Hematopoietic multipotent progenitor cell treated with erythropoietin and hydrocortisone succinate and interleukin-3 and kit ligand, for 15 days (in vitro differentiated cells): ENCODE data around the gene CMPK2.
A peak's percentile ranks its signal among the peaks of the same experiment; 100 is the strongest.

Experiments
- DNase-seq: peaks from one replicate; pipeline ENCODE4 v3.0.0-alpha.2; 2015; ENCODE audit warnings: low spot score

Gene CMPK2

DNA sequence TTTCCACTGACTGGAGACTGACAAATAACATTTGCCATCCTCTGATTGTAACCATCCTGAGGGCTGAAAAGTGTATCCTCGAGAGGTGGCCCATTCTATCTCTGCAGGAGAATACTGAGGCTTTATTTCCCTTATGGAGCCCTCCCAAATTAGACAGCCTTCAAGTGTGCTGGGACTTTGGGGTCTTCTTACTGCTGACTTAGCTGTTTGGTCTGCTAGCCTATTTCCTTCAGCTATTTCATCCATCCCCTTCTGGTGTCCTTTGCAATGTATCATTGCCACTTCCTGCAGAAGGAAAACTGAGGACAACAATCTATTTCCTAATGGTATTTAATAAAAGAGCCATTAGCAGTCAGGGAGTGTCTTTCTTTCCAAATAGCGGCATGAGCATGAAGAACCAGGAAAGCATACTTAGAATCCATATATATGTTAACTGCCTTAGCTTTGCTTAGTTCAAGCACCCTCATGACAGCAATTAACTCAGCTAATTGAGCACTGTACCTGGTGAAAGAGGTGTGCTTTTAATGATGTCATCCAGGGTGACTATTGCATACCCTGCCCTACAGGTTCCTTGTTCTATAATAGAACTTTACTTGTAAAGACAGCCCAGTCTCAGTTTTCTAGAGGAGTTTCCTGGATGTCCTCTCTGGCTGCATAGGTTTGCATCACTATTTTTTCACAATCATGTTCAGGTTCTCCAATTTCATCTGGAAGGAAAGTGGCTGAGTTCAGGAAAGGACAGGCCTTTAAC lies 24.0 kb downstream of the CMPK2 start:
- no peak for DNase-seq

DNA sequence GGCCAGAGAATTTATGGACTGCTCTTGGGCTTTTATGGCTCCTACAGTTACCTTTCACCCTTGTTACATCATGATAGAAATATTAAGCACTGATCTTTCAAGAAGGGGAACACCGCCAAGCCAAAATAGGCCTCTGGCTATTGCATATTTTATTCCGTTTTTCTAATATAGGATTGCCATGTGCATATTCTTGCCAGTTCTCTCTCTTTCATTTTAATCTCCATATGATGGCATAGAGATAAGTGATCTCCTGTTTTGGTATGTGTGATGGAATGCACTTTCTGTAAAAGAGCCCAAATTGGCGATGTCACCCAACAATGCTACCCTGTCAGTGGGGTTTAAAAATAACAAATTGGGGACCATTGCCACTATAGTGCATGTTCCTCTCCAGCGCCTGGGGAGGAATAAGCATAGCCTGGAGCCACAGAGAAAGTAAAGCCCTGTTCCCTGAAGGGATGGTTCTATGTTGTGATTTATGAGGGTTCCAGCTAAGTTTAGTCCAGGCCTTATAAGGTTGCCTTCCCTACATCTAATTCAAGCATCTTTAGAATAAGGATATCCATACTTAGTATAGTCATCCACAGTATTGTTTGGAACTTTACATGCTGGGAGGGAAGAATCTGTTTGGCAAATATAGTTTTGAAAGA lies 26.9 kb downstream of the CMPK2 start:
- no peak for DNase-seq

DNA sequence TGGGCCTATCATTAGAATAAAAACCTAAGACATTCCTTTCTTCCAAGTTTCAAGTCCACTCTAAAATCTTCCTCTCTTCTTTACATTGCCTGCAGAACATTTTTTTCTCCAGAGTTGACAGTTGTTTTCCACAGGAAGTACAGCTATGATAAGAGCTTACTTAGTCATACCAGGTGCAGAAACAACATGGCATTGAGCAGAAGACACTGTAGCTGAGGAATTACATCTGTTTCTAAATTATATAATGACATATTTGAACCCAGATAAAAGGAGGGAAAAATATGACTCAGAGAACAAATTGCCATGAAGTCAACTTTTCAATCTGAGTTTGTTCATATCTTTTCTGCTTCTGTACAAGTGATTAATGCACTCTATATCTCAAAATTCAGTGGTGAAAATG lies 30.2 kb downstream of the CMPK2 start:
- no peak for DNase-seq

DNA sequence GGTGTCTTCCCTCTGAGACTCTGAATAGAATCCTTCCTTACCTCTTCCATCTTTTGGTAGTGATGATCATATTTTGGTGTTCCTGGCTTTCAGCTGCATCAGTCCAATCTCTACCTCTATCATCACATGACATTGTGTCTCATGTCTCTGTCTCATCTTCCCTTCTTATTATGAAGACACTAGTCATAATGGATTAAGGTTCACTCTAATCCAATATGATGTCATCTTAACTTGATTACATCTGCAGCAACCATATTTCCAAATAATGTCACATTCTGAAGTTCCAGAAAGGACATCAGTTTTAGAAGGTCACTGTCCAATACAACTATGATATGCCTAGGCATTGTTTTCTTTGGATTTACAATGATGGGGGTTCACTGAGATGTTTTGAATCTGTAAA lies 31.5 kb downstream of the CMPK2 start:
- DNase-seq = no peak

DNA sequence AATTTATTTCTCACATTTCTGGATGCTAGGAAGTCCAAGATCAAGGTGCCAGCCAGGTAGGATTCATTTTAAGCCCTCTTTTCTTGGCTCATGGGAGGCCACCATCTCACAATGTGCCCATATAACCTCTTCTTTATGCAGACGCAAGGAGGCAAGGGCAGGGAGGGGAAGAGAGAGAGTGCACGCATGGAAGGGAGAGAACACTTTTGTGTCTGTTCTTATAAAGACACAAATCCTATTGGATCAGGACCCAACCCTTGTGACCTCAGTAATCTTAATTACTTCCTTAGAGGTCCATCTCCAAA lies 32.5 kb downstream of the CMPK2 start:
- DNase-seq = no peak

DNA sequence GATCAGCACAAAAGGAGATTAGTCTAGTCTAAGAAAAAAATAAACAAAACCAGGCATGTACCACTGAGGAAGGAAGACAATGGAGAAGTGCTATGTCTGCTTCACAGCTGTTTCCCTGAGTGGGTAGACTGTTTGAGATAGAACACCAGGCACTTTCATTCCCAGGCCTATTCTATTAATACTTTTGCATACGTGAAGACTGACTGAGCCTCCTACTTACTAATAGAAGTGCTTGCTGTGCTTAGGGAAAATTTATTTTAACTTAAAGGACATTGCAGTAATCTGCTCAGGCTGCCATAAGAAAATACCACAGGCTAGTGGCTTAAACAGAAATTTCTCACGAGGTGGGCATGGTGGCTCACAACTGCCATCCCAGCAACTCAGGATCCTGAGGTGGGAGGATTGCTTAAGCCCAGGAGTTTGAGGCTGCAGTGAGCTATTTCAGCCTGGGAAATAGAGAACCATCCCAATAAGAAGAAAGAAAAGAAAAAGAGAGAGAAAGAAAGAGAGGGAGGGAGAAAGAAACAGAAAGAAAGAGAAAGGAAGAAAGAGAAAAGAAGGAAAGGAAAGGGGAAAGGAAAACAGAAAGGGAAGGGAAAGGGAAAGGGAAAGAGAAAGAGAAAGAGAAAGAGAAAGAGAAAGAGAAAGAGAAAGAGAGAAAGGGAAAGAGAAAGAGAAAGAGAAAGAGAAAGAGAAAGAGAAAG lies 33.0 kb downstream of the CMPK2 start:
- DNase-seq = no peak

DNA sequence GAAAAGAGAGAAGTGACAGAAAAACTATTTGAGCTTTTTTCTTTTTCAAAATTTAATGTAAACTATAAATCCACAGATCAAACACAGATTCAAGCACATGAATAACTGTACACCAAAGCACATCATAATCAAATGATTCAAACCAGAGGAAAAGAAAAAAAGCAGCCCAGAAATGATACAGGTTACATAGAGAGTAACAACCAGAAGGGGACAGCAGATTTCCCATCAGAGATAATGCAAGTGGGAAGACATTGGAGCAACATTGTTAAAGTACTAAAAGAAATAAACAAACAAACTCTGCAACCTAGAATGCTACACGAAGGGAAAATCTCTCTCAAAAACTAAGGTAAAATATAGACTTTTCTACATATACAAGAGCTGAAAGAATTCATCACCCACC lies 34.5 kb downstream of the CMPK2 start:
- DNase-seq = no peak

DNA sequence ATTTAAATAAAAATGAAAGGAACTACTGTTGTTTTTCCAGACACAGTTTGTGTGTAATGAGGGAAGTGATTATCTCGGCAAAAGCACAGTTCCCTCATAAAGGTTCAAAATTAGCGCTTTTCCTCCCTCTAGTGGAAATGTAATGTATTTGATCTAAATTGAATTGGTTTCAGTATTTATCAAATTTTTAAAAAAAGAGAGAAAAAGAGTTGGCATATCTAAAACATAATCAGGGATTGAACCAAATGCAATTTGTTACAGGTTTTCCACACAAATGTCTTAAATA lies 37.5 kb downstream of the CMPK2 start:
- DNase-seq = peak; percentile 67

DNA sequence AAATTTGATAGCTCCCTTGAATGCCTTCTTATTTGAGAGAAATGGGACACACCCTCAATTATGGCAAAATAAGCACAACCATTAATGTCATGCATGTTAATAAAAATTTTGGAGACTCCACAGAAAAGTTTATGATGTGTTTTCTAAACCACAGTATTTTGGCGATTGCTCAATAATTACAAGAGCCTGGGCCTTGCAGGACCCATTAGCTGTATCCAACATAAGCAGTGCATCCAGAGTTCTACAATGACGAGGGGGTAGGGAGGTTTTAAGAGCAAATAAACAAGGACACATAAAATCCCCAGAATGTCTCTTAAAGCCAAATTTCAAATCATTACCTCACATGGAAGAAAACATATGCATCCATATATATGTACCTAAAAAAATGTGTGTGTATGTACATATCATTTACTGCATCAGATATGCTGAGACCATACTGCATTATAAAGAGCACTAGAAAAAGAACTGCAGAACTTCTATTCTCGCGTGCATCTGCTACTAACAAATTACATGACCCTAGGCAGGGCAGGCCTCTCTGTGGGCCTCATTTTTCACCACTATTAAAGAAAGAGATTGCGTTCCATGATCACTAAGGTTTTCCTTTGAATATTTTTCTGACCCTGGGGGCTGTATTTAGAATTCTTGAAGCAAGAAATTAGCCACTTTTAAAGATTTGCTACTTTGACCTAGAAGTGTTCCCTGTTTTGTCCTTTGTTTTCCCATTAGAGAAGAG lies 38.0 kb downstream of the CMPK2 start:
- DNase-seq = no peak

DNA sequence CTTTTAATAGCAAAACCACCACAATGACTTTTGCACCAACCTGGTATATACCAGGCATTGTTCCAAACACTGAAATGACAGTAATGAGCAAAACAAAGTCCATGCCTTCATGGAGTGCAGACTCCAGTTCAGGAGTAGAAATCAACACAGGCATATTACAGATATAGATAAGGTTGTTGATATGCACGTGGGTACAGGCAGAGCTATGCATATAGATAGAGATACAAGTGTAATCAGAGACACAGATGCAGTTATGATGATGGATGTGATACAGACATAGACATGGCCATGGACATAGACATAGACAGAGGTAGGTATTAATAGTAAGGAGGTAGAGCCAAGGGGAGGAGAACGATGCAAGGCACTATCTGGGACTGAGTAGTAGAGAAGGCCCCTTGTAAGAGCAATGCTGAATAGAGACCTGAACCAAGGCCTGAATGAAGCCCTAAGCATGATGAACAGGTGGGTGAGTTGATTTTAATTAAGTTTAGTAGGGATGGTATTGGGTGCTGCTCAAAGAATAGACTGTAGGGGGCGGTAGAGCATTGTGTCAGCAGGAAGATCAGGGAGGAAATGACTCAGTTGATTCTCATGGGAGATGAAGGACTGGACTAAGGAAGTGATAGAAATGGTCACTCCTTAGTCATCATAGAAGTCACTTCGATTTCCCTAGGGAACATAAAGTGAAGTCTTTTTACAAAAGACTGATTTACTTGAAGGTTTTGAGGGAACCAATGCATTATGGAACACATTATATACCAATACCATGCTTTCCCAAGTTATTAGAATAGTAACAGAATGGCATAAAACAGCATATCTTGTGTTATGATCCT lies 39.4 kb downstream of the CMPK2 start:
- peak; percentile 85 for DNase-seq

DNA sequence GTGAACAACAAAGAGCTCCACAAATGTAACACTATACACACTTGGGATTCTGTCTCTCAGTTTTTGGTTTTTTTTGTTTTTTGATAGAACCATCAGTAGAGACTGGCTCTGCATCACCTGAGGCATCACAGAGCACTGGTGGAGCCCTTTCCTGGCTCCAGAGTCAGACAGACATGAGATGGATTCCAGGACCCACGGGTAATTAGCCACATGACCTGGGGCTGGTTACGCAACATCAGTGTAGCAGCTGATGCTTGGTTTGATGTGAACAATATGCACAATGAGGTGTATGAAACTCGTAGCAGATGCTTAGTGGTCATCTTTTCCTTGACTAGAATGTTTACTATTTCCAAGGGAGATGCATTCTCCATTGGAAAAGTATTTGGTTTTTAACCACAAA lies 40.7 kb downstream of the CMPK2 start:
- no peak for DNase-seq

DNA sequence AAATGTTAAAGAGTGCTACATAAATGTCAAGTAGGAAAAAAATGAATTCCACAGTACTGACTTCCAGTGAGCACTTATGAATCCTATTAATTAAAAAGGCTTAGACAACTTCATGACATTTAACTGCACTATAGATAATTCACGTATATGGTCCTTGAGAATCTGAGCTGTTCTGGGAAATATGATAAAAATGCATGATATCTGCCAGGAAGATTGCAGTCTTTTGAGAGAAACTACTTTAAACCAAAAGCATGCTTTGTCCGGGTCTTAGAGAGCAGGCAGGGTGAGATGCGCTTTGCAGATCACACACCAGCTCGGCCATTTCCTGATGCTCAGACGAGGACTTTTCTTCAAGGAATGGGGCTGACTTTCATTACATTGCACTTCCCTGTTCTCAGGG lies 42.6 kb downstream of the CMPK2 start:
- DNase-seq = no peak

DNA sequence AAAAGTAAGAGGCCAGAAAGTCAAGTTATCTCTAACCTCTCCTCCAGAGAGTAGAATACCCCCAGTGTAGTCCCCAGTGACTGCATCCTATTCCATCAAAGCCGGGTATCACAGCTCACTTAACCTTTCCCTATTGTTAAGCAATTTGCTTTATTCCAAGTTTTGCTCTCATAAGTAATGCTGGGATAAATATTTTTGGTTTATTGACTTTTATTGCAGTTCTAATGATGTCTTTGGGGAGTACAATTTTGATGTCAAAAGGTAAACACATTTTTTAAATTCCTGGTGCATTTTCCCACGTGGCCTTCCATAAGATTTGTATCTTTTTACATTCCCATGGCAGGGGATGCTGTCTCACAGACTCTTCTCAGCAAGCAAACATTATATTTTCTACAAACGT lies 43.3 kb downstream of the CMPK2 start:
- DNase-seq = no peak

DNA sequence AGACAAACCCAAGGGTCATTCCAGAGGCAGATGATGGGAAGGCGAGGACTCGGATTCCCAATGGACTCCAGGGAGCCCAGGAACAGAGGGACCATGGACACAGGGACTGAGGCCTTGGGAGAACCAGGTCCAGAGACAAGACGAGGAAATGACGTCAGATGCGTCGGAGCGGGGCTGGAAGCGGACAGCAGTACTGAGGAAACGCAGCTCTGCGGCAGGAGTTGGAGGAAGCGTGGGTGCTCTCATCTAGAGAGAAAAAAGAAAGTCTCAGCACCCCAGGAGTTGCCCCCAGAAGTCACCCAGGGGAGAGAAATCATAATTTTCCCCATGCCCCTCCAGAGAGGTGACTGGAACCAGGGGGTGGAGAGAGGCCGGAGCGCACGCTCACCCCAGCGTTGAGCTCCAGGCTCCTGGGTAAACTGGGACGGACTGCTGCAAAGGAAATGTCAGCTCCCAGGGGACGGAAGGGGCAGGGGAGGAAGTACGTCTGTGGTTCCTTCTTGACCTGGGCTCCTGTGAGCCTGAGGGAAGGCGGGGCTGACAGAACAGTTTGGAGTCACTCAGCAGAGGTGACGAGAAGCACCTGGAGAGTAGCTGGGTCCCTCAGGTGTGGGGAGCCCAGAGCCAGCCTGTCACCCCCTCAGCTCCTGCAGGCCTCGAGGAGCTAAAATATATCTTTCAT lies 44.7 kb downstream of the CMPK2 start:
- no peak for DNase-seq

DNA sequence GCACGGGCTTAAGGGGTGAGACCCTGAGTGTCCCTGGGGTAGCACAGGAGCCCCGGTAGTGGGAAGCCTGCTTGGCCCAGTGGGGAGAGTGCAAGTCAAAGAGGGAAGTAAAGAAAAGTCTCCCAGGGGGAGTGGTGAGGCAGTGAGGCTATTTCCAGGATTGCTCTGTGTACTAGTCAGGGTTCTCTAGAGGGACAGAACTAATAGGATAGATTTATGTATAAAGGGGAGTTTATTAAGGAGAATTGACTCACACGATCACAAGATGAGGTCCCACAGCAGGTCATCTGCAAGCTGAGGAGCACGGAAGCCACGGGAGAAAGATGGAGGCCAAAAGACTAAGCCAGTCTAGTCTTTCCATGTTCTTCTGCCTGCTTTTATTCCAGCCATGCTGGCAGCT lies 45.5 kb downstream of the CMPK2 start:
- DNase-seq = no peak

DNA sequence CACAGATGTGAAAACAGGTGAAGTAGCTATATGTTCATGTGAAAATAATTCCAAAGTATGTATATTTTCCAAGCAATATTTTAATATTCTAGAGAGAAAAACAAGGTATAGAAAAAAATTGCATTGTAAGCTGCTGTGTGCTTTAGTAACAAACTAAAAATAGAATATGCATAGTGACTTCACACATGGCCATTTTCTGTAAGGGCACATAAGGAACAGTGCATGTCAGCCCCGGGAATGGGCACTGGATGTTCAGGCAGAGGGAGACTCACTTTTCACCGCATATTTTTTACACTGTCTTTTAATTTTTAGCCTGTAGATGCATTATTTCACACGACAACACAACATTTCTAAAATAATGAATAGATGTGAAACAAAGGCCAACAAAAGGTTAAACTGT lies 46.0 kb downstream of the CMPK2 start:
- no peak for DNase-seq

DNA sequence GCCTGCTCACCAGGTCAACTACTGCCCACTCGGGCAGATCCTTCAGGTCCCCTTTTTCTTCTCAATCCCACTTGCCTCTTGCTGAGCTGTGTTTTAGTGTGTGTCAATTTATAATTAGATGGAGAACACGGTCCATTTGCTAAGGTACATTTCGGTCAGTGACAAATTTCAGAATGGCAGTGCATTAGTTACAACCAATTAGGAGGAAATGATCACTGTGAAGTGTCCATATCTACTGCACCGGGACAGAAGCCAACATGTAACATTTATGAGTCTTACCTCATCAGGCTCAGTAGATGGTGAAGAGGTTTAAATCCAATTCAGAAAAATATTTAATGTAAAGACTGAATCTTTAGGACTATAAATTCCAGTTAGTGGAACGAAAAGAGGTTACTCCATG lies 47.7 kb downstream of the CMPK2 start:
- DNase-seq = no peak

DNA sequence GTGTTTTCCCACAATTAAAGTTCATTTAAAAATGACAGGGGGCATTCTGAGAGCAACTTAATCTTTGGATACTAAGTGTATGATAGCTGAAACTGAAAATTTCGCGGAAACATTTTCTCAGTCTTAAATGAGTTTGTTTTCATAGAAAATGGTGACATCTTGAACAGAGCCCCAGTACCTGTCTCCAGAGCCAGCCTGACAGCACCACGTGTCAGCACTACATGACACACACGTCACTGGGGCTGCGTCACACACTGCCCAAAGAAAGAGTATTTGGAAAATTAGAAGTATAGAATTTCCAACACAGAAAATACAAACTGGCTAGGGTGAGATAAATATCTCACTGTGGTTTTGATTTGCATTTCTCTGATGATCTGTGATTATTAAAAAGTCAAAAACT lies 50.8 kb downstream of the CMPK2 start:
- no peak for DNase-seq

DNA sequence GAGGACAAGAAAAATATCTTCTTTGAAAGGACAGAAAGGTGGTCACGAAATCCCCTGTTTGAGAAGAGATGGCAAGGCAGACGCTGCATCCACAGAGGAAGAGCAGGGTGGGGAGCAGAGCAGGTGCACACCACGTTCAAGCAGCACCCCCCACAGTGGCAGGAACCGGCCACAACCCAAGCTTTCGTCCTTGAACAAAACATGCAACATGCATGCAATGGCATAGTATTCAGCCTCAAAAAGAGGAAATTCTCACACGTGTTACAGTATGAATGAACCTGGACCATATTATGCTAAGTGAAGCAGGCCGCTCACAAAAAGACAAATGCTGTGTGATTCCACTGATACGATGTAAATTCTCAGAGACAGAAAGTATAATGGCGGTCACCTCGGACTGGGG lies 51.4 kb downstream of the CMPK2 start:
- DNase-seq = no peak

DNA sequence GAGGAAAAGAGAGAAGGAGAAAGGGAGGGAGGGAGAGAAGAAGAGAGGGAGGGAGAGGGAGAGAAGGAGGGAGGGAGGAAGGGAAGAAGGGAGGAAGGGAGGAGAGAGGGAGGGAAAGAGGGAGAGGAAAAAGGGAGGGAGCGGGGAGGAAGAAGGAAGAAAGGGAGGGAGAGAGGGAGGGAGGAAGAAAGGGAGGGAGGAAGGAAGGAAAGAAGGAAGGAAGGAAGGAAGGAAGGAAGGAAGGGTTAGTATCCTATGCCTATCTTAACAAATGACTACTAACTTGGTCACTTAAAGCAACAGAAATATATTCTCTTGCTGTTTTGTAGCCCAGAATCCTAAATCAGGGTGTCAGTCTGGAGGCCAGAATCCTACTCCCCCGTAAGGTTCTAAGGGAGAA lies 52.1 kb downstream of the CMPK2 start:
- no peak for DNase-seq

DNA sequence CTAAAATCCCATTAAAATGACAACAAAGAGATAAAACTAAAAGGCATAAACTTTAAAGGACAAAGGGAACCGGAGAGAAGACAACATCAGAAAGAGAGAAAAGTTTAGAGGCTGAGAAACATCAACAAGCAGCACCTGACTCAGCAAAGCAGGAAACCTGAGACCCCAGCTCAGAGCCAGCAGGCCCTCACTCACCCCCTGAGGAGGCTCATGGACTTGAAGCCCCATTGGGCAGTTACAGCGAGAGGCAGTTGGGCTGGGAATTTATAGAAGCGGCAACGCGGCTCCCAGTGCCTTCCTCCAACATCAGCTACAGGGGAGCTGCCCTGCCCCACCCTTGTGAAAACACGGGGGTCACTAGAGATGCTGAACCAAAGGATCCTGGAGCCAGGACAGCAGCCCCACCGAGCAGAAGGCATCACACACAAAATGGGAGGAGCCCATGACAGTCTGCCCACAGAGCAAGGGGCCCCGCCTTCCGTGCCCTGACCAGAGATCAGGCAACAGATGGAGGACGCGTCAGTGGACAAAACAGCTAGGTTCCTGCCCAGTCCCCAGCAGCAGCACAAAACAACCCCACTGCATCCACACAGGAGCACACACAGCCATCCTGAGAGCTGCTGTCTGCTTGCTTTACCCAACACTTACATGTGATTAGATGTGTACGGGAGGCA lies 52.7 kb downstream of the CMPK2 start:
- DNase-seq = no peak
